ENCODE data around the gene HDAC1.
"Not testable (repeated sequence)": the region's sequence is repeated elsewhere in the genome, so short reads cannot be mapped to it uniquely, and the experiment has no call there.

The HDAC1 gene

DNA sequence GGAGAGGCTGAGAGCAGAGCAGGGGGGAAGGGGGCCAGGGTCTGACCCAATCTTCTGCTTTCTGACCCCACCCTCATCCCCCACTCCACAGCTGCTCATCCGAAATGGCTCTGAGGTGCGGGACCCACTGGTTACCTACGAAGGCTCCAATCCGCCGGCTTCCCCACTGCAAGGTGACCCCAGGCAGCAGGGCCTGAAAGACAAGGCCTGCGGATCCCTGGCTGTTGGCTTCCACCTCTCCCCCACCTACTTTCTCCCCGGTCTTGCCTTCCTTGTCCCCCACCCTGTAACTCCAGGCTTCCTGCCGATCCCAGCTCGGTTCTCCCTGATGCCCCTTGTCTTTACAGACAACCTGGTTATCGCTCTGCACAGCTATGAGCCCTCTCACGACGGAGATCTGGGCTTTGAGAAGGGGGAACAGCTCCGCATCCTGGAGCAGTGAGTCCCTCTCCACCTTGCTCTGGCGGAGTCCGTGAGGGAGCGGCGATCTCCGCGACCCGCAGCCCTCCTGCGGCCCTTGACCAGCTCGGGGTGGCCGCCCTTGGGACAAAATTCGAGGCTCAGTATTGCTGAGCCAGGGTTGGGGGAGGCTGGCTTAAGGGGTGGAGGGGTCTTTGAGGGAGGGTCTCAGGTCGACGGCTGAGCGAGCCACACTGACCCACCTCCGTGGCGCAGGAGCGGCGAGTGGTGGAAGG lies 17.1 kb upstream of the HDAC1 start:
- DNase-seq, result no peak

DNA sequence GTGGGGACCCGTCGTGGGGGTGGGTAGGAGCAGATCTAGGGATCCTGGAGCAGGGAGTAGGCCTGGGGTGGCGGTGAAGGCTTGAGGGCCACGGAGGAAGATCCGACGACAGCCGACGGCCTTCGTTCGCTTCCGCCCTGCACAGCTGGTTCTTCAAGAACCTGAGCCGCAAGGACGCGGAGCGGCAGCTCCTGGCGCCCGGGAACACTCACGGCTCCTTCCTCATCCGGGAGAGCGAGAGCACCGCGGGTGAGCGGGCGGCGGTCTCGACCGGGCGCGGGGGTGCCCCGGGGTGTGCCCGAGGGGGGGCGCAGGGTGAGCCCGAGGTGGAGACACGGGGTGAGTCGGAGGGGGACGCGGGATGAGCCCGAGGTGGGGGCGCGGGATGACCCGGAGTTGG lies 16.5 kb upstream of the HDAC1 start:
- DNase-seq, result no peak

DNA sequence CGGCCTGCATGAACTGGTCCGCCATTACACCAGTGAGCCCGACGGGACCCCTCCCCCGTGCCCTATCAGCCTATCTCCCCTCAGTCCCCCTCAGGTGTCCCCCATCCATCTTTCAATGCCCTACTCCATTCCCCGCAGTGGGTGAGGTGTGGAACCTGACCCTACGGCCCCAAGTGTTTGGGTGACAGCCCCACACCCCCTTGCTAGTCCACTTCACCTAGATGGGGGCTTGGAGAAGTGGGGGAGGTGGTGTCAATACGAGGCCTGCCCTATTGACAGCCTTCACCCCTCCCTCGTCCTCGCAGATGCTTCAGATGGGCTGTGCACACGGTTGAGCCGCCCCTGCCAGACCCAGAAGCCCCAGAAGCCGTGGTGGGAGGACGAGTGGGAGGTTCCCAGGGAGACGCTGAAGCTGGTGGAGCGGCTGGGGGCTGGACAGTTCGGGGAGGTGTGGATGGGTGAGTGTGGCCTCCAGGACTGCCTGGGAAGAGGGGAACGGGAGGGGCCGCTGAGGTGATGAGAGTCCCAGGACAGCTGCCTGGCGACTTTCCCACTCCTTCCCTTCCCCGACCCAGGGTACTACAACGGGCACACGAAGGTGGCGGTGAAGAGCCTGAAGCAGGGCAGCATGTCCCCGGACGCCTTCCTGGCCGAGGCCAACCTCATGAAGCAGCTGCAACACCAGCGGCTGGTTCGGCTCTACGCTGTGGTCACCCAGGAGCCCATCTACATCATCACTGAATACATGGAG lies 15.7 kb upstream of the HDAC1 start:
- DNase-seq, result no peak

DNA sequence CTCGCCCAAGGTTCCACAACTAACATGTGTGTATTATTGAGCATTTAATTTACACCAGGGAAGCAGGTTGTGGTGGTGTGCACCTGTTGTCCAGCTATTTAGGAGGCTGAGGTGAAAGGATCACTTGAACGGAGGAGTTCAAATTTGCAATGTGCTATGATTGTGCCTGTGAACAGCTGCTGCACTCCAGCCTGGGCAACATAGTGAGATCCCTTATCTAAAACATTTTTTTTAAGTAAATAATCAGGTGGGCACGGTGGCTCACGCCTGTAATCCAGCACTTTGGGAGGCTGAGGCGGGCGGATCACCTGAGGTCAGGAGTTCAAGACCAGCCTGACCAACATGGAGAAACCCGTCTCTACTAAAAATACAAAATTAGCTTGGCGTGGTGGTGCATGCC lies 7.1 kb upstream of the HDAC1 start:
- not testable (repeated sequence) for DNase-seq

DNA sequence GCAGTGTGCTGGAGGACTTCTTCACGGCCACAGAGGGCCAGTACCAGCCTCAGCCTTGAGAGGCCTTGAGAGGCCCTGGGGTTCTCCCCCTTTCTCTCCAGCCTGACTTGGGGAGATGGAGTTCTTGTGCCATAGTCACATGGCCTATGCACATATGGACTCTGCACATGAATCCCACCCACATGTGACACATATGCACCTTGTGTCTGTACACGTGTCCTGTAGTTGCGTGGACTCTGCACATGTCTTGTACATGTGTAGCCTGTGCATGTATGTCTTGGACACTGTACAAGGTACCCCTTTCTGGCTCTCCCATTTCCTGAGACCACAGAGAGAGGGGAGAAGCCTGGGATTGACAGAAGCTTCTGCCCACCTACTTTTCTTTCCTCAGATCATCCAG lies 6.2 kb upstream of the HDAC1 start:
- no peak for DNase-seq

DNA sequence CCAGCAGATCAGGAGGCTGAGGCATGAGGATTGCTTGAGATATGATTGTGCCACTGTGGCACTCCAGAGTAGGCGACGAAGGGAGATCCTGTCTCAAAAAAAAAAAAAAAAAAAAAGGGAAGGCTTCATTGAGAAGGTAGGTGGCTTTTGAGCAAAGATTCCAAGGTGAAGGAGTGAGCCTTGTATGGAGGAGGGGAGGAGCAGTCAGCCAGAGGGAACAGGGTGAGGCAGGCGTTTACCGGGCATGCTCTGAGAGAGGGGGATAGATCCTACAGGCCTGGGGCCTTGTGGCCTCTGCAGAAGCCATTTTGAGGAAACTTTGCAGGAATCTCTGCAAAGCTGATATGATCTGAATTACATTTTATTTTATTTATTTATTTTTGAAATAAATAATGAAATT lies 5.1 kb upstream of the HDAC1 start:
- no peak for DNase-seq

DNA sequence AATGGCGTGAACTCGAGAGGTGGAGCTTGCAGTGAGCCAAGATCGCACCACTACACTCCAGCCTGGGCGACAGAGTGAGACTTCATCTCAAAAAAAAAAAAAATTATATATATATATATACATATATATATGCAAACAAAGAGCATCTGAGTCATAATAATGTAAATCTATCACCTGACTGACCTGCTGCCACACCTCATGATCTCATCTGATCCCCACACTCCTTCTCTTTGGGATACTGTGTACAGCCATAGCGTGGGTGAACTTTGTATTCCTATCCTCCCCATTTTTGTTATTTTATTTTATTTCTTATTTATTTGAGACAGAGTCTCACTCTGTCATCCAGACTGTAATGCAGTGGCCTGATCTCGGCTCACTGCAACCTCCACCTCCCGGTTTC lies 2.6 kb upstream of the HDAC1 start:
- no peak for DNase-seq

DNA sequence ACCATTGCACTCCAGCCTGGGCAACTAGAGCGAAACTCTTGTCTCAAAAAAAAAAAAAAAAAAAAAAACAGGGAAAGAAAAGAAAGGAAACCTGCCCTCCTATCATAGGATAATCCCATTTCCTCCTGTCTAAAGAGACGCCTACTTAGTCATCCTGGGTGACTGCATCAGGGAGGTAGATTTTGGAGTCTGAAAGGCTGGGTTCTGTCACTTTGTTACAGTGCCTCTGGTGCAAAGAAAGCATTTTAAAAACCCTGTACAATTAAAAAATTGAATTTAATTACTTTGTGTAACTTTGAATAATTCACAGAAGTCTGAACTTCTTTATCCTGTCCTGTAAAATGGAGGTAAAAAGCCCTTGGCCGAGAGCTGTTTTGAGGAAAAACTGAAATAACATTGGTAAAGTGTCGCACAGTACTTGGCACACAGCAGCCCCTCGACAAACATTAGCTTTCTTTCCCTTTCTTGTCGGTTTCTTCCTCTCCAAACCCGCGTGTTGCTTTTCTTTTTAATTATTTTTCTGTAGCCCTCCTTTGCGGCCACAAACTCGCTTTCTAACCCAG lies 657 bp upstream of the HDAC1 start:
- DNase-seq, result no peak

DNA sequence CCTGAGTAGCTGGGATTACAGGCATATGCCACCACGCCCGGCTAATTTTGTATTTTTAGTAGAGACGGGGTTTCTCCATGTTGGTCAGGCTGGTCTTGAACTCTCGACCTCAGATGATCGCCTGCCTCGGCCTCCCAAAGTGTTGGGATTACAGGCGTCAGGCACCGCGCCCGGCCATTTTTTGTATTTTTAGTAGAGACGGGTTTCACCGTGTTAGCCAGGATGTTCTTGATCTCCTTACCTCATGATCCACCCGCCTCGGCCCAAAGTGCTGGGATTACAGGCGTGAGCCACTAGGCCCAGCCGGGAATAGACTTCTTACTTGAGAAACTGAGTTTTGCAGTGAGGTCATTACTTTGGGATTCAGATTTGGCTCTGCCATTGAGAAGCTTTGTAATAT lies 6.3 kb downstream of the HDAC1 start:
- DNase-seq, result not testable (repeated sequence)

DNA sequence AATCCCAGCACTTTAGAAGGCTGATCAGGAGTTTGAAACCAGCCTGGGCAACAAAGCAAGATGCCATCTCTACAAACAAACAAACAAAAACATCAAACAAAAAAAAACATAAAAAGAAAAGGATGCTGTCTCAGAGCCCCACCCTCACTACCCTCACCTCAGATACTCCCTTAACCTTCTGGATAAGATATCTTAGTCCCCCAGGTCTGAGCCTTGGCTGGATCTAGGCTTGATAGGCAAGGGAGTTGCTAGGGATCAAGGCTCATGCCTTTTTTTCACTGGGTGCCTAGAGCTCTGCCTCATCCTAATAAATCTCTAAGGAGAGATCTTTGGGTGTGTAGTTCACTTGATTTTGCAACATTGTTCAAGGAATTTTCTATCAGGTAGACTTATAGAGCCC lies 7.4 kb downstream of the HDAC1 start:
- DNase-seq, result no peak

DNA sequence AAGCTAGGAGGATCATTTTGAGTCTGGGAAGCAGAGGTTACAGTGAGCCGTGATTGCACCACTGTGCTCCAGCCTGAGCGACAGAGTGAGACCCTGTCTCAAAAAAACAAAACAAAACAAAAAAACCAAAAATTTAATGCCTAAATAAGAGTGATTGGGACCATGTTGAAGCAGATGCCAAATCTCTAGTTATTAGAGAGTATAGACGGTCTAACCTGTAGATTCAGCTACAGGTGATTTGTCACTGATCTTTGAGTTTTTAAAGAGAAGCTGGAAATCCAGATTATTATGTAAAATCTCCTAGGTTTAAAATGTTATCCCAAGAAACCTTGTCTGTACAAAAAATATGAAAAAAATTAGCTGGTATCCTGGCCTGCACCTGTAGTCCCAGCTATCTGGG lies 11.5 kb downstream of the HDAC1 start:
- DNase-seq, result no peak

DNA sequence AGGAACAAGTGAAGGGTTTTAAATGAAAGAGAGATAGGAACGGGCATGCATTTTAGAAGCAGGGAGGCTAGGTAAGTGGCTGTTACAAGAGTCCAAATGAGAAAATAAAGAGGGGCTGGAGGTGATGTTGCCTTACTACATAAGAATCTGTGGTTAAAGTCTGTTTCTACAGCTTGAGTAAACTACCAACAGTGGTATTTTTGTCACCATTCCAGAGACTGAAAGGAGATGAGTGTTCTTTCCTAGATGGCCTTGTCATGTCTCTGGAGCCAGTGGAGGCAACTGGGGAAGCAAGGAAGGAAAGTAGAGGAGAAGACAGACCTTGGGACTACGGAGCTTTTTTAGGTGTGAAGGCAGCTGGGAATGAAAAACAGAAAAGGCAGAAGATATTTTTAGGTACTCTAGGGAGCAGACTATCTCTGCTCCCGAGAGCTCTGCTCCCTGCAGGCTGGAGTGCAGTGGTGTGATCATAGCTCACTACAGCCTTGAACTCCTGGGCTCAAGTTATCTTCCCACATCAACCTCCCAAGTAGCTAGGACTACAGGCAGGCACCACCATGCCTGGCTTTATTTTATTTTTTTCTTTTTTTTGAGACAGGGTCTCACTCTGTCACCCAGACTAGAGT lies 12.2 kb downstream of the HDAC1 start:
- DNase-seq, result no peak

DNA sequence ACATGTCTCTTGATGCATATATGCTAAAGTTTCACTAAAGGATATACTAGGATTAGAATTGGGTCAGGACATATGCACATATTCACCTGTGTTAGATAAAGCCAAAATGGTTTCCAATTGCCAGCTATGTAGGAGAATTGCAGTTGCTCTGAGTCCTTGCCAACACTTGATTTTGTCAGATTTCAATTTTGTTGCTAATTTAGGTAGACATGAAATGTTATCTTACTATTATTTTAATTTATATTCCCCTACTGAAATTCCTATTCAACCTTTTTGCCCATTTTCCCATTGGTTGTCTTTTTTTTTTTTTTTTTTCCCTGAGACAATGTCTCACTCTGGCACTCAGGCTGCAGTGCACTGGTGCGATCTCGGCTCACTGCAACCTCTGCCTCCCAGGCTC lies 13.4 kb downstream of the HDAC1 start:
- DNase-seq, result no peak

DNA sequence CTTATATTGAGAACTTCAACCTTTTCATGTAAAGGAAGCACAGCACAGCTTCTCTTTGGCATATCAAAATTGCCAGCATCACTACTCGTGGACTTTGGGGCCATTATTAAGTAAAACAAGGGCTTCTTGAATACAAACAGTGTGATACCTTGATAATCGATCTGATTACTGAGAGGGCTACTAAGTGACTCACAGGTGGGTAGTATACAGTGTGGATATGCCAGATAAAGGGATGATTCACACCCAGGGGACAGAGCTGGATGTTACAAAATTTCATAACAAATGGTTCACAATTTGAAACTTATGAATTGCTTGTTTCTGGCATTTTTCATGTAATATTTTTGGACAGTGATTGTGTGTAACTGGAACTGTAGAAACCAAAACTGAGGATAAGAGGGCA lies 15.4 kb downstream of the HDAC1 start:
- DNase-seq, result no peak

DNA sequence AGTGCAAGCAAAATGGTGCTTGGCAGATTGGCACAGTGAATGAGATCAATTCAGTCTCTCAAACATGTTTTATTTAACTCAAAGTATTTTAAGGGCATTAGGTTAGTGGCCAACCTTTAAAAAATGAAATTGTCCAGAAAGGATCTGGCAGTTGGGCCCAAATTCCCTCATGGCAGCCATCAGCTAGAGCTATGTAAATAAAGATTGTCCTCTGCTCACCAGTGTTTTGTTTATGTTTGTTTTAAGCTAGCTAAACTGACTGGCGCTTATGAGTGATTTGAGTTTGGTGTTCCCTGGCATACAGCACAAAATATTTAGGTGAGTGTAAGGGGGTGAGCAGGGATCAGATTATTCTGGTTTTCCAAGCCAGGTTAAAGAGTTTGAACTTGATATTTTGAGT lies 18.1 kb downstream of the HDAC1 start:
- DNase-seq, result no peak

DNA sequence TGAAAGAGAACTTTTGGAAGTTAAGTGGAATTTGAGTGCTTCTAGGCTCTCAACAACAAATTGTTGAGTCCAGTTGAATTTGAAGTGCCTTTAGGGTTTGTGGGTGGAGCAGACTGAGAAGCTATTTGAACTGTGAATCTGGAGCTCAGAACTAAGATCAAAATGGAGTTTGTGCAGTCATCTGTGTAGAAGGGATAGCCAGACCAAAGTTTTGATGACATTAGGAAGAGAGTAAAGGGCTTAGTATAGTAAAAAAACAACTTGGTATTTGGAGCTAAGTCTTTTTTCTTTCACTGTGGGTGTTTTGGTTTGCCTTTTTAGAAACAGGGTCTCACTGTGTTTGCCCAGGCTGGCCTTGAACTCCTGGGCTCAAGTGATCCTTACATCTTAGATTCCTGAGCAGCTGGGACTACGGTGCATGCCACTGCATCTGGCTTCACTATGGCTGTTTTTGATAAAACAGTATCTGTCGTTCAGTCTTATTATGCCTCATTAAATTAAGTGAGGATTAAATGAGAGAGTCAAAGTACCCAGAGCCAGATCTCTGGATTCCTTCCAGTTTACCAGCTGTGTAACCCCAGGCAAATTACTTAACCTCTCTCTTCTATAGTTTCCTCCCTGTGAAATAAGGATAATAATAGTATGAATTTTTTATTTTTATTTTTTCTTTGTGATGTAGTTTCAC lies 20.0 kb downstream of the HDAC1 start:
- DNase-seq, result no peak

DNA sequence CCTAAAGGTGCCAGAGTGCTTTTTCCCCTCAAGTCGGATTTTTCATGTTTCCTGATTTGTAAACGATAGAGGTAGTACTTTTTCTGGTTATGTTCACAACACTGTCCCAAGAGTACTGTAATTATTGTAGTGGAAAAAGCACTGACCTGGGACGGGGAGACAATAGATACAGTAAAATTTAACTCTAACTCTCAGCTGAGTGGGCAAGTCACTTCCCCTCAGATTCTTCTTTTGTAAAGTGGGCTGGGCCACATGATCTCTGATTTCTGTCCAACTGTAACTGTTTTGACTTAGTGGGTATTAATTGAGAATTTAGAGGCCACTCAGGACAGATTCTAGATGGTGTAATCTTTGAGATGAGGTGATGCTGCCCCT lies 25.0 kb downstream of the HDAC1 start:
- DNase-seq, result no peak

DNA sequence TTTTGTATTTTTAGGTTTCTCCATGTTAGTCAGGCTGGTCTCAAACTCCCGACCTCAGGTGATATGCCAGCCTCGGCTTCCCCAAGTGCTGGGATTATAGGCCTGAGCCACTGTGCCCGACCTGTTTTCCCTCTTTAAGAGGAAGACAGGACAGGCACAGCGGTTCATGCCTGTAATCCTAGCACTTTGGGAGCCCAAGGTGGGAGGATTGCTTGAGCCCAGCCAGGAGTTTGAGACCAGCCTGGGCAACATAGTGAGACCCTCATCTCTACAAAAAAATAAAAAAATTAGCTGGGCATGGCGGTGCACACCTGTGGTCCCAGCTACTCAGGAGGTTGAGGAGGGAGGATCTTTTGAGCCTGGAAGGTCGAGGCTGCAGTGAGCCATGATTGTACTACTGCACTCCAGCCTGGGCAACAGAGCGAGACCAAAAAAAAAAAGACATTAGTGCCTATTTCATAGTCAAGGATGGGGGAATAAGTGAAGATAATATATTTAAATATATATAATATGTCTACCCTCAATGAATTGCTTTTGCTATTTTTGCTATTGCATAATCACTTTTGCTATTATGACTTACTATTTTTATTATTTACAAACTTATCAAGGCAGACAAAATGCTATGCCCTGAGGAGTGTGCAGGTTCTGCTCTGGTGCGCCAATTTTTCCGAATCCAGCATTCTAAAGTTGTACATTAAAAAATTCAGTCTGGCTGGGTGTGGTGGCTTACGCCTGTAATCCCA lies 26.4 kb downstream of the HDAC1 start:
- no peak for DNase-seq

DNA sequence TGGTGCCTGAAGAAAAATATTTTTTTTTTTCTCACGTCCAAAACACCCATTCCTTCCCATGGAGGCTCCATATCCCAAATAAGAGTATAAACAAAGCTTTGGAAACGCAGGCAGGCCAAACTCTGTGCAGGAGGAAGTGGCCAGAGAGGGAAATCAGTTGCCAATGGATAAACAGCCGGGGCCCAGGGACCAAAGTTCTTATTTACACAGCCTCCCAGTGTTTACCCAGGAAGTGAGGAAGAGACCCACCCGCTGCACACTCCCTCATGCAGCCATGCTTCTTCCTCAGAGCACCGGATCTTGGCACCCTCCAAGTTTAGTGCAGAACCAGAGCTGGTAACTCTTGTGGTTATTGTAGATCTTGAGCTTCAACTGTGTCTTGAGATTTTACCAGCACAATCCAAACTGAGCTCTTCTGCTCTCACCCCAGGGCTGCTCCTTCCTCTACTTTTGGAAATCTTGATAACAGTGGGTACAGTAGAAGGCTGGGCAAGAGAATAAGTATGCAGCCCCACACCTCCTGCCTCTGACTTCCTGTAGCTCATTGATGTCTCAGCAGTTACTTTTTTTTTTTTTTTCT lies 29.9 kb downstream of the HDAC1 start:
- DNase-seq, result peak; percentile 14

DNA sequence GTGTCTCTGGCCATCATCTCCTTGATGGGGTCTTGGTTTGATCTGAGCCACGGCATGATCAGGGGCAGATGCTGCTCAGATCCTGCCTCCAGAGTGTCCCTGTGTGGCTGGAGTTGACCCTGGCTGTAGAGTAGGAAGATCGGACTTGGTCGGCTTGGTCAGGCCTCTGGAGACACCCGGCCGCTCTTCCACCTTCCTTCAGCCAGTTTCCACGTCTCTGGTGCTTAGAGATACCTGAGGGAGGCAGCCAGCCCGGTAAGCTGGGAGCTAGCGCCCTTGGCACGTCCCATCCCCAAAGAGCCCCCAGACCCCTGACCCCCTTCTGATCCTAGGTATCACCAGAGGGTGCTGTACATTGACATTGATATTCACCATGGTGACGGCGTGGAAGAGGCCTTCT lies 35.3 kb downstream of the HDAC1 start:
- no peak for DNase-seq

DNA sequence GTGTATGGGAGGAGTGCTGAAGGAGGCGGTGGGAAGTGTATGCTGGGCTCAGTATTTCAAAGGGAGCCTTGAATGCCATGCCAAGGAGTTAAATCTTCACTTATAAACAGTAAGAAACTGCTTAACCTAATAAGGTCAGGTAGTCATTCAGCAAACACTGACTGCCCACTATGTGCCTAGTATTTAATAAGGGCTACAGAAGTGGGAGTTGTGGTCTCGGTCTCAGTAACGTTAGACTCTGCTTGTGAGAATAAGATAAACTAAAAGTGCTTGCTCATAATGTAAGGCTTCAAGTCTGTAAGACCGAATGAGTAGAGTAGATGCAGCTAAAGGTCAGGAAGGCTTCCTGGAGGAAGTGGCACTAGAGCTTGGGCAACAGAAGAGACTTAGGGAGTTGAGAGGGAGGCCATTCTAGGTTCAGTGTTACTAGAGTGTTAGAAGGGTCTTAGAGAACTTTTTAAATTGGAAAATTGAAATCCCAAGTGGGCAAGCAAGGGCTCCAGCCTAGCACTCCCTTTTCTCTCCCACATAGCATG lies 38.1 kb downstream of the HDAC1 start:
- no peak for DNase-seq

DNA sequence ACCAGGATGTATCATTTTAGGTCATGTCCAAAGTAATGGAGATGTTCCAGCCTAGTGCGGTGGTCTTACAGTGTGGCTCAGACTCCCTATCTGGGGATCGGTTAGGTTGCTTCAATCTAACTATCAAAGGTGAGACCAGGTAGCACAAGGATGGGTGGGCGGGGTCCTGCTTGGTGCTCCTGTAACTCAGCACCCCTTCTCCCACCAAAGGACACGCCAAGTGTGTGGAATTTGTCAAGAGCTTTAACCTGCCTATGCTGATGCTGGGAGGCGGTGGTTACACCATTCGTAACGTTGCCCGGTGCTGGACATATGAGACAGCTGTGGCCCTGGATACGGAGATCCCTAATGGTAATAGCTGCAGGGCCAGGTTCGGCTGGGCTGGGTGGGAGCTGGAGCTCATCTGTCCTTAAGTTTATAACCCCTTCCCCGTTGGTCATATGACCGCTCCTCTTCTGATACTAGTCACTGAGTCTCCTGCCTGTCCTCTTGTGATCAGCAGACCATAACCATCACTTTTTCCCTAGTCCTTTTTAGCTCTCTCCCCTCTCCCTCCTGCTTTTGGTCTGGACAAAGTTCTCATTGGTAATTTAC lies 38.8 kb downstream of the HDAC1 start:
- no peak for DNase-seq

All from activated gamma-delta T cell treated with Interleukin-2 at 50 U/mL for 16 hours (primary cell).